ENCODE results near the gene TMEM52B. TPM values are rescaled to one million over a fixed set of nuclear protein-coding genes. Genes with fewer than 3 reads are reported as not detected.

The TMEM52B gene
- total and polyA plus RNA-seq, 2 of the 13 experiments (the other 11 are each of a cell fraction or from before 2014, with no cell fraction given), result not detected

- peak; percentile 43 for TF ChIP-seq ZNF781 (CRISPR knock-in tag; IDR thresholded peaks at IDR 0.05; ENCODE audit: borderline replicate concordance, not compliant biosample characterization)
- TF ChIP-seq ZFP36L2 (CRISPR knock-in tag; IDR thresholded peaks at IDR 0.05), result 0 out of 2 replicates have a peak, but pooled peaks have one; percentile 7
- TF ChIP-seq ADNP (CRISPR knock-in tag; IDR thresholded peaks at IDR 0.05), result no peak
- no peak for TF ChIP-seq CENPBD1 (CRISPR knock-in tag; IDR thresholded peaks at IDR 0.05; ENCODE audit: borderline replicate concordance, low read depth)
- TF ChIP-seq UBTF (CRISPR knock-in tag; IDR thresholded peaks at IDR 0.05), result no peak
- no peak for TF ChIP-seq ZNF562 (CRISPR knock-in tag; IDR thresholded peaks at IDR 0.05; ENCODE audit: borderline replicate concordance)
- no peak for TF ChIP-seq ZMAT5 (CRISPR knock-in tag; IDR thresholded peaks at IDR 0.05; ENCODE audit: borderline replicate concordance, low read depth)
- no peak for TF ChIP-seq ELK4 (CRISPR knock-in tag; IDR thresholded peaks at IDR 0.05; ENCODE audit: borderline replicate concordance)
- no peak for TF ChIP-seq ZNF713 (CRISPR knock-in tag; IDR thresholded peaks at IDR 0.05)
- no peak for TF ChIP-seq ZNF589 (CRISPR knock-in tag; conservative IDR thresholded peaks at IDR 0.05)
- TF ChIP-seq FOXA1 (IDR thresholded peaks at IDR 0.05), result no peak
- peak; percentile 64 for TF ChIP-seq FOXA1 (CRISPR knock-in tag; IDR thresholded peaks at IDR 0.05)
- TF ChIP-seq ERF (CRISPR knock-in tag; IDR thresholded peaks at IDR 0.05), result peak; percentile 23; the same call in 1 of the 2 replicates
- no peak for TF ChIP-seq MIER3 (CRISPR knock-in tag; IDR thresholded peaks at IDR 0.05; ENCODE audit: borderline replicate concordance)
- TF ChIP-seq KDM1A (CRISPR knock-in tag; IDR thresholded peaks at IDR 0.05), result peak; percentile 18; the same call in 1 of the 2 replicates
- peak; percentile 46; the same call in 1 of the 2 replicates for TF ChIP-seq THAP9 (CRISPR knock-in tag; IDR thresholded peaks at IDR 0.05; ENCODE audit: borderline replicate concordance)
- TF ChIP-seq ZNF574 (CRISPR knock-in tag; IDR thresholded peaks at IDR 0.05), result peak; percentile 41; the same call in 1 of the 2 replicates
- no peak for TF ChIP-seq LCORL (IDR thresholded peaks at IDR 0.05)
- peak; percentile 71; the same call in 1 of the 2 replicates for TF ChIP-seq LCORL (CRISPR knock-in tag; IDR thresholded peaks at IDR 0.05)
These were observed 33.3 kb downstream of the TMEM52B start (continued) for GRCh38 chr12:10211940-10212738.

Measured in HepG2 (cell line).